COLO668 (cell line): ENCODE measurements around the gene JMJD4.
A peak's percentile ranks its signal among the peaks of the same experiment; 100 is the strongest.

Source experiments
- DNase-seq: peaks from one replicate; lab custom pipeline; 2025; ENCODE audit not compliant: unreplicated experiment; lab: John Stamatoyannopoulos, UW

JMJD4 gene

DNA sequence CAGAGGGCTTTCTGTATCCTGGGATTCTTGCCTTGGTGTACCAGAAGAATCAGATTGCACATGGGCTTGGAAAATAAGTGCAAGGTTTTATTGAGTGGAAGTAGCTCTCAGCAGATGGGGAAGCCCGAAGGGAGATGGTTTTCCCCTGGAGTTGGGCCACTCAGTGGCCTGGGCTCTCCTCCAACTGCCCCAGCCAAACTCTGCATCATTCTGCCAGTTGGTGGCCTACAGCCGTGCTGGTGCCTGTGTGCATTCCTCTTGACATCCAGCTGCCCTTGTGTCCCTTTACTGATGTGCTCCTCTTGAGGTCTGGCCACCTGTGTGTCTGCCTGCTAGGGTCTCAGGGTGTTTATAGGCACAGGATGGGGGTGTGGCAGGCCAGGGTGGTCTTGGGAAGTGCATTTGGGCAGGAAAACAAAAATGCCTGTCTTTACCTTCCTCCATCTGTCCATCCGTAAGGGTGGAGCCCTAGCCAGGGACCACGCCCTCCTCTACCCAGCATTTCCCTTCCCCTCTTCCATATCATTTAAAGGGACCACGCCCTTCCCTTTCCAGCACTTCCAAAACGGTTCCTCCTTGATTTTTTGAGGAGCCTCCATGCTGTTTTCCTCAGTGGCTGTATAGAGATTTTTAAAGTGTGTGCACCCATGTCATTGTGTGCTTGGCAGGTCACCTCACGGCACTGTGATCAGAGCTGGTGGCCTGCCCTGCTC, 19.1 kb upstream of the JMJD4 start:
- DNase-seq = no peak

DNA sequence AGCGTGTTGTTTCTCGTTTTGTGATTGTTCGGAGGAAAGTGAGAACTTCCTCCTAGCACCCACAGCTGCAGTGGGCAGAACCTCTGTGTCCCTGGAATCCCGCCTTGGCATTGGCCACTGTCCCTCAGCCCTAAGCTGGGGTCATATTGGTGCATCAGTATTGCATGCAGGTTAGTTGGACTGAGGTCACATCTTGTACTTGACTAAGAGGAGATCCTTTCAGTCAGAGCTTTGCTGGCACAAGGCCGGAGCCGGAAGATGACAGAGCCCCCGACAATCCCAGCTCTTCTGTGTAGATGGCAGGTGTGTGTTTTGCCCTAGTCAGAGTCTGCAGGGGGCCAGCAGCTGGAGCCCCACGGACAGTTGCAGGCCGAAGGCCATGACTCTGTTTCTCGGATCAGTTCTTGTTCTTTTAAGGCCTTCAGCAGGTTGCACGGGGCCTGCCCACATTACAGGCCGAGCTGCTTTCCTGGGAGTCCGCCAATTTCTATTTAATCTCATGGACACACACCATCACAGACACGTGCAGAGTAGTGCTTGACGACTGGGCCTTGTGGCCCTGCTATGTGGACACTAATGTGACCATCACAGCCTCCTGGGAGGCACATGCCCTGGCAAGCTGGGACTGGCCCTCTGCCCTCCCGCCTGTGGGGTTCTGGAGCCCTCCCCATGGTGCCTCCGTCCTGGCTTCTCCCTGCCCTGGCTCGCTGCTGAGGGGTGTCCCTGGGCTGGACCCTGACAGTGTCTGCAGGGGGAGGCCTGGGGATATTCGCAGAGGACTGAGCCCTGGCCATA, 15.0 kb upstream of the JMJD4 start:
- no peak for DNase-seq

DNA sequence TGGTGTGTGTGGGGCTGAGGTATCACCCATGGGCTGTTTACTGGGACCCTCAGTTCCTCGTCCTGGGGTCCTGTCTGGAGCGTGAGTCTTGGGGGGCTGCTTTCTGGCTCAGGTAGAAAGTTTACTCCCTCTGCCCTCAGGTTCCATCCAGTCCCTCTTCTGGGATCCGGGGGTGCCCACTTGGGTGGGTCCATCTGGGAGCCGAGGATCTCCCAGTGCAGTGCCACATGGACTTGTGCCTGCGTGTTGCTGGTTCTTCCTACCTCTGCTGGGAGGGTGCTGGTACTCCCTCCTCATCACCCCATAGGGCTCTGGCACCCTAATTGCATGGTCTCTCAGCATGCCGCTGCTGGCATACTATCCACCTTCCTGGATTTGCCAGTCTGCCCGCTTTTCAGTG, 14.1 kb upstream of the JMJD4 start:
- DNase-seq = no peak

DNA sequence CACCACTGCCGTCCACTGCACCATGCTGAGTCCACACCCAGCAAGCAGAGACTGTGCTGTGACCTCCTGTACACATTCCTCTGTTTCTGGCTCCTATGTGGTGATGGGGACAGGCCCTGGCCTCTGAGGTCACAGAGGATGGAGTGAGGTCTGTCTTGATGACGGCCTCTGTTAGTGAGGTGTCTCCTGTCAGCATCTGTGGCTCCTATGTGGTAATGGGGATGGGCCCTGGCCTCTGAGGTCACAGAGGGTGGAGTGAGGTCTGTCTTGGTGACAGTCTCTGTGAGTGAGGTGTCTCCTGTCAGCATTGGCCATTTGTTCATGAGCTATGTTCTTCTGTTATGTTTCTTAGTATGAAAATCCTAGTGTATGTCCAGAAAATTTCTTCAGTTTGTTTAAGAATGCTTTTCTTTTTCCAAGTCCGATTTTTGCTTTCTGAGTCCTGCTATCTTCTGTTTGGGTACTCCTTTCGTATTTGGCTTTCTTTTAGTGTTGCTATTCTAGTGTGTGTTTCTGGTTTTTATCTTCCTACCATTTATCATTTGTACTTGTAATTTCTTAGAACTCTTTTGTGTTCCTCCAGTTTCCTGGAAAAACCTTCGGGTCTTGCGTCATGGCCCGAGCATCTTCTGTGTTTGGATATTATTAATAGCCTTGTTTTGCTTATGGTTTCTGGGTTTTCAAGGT, 13.5 kb upstream of the JMJD4 start:
- DNase-seq = no peak

DNA sequence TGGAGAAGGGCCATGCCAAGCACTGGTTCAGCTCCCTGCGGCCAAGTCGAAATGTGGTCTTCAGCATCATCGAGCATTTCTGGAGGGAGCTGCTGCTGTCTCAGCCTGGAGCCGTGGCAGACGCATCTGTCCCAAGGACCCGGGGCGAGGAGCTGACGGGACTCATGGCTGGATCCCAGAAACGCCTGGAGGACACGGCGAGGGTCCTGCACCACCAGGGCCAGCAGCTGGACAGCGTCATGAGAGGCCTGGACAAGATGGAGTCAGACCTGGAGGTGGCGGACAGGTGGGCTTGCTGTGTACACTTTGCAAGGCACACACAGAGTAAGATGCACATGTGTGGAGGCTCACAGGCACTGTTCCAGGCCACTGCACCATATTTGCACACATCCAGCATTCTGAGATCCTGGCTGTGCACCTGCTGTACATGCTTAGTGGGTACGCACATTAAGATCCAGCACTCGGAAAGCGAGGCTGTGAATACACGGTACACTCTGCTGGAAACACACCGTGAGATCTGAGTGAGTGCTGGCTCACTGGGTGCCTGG, 12.9 kb upstream of the JMJD4 start:
- DNase-seq = no peak

DNA sequence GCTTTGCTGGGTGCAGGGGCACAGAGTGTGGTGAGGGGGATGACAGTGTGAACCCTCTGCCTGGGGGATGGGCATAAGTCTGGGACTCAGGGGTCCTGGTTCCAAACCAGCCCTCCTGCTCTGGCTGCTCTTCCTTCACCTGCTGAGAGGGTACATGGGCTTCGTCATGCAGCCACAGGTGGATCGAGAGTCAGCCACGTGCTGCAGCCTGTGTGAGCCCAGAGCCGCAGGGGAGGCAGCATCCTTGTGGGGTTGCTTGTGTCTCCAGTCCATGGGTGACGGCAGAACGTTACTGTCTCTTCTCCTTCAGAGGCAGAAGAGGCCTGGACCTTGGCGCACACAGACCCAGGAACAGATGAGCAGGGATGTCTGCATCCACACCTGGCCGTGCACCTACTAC, 12.3 kb upstream of the JMJD4 start:
- no peak for DNase-seq

DNA sequence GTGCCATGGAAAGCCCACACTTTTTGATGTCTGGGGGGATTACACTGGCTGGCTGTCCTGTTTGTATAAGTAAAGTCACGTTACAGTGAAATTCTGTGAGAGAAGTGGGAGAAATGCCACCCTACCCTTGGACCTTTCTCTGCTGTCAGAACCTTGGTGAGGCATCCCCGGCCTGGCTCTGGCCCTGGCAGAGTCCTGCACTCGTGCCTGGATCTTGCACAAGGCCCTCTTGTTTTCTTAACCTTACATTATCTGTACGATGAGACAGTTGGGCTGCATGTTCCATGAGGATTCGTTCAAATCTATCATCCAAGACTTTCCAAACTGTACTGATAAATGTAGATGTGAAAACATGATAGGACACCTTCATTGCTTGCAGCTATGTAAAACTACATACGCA, 11.6 kb upstream of the JMJD4 start:
- no peak for DNase-seq

DNA sequence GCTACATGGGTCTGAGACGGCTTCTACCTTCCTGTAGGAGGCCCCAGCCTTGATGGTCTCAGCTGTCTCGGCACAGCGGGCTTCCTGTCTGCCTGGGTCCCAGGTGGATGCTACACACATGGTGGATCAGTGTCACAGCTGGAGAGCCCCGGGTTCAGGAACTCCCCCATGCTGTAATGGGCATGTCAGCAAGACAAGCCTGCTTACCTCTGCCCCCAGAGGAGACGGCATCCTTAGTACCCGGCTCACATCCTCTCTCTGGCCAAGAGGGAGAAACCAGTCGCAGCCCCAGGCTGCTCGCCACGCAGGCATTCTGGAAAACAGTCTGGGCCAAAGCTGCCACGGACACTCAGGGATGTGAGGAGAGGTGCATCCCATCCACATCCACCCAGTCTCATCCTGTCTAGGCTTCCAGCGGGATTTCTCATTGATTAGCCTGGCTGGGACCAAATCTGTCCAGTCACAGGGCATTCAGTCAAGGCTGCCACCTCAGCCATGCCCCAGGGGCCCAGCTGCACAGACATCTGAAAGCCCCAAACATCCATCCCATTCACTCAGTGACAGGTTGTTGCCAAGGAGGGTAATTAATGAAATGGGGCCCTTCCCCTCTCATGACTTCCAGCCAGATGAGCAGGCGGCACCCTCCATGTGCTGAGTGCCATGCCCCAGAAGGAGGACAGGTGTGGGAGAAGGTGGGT, 10.6 kb upstream of the JMJD4 start:
- DNase-seq = no peak

DNA sequence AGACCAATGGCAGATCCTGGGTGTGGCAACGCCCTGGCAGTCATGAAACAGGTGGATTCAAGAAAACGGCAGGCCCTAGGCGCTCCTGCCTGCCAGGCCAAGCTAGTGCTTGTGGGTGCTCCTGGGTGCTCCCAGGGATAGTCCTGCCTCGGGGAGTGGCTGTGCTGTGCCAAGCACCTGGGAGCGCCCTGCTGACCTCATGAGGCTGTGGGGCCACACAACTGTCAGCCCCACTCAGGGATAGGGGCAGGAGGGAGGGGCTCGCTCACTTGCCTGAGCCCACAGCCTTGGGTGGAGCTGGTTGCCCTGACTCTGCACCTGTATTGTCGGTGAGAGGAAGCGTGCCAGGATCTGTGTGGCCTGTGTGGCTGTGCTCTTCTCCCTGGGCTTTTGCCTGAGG, 9.6 kb upstream of the JMJD4 start:
- DNase-seq = no peak

DNA sequence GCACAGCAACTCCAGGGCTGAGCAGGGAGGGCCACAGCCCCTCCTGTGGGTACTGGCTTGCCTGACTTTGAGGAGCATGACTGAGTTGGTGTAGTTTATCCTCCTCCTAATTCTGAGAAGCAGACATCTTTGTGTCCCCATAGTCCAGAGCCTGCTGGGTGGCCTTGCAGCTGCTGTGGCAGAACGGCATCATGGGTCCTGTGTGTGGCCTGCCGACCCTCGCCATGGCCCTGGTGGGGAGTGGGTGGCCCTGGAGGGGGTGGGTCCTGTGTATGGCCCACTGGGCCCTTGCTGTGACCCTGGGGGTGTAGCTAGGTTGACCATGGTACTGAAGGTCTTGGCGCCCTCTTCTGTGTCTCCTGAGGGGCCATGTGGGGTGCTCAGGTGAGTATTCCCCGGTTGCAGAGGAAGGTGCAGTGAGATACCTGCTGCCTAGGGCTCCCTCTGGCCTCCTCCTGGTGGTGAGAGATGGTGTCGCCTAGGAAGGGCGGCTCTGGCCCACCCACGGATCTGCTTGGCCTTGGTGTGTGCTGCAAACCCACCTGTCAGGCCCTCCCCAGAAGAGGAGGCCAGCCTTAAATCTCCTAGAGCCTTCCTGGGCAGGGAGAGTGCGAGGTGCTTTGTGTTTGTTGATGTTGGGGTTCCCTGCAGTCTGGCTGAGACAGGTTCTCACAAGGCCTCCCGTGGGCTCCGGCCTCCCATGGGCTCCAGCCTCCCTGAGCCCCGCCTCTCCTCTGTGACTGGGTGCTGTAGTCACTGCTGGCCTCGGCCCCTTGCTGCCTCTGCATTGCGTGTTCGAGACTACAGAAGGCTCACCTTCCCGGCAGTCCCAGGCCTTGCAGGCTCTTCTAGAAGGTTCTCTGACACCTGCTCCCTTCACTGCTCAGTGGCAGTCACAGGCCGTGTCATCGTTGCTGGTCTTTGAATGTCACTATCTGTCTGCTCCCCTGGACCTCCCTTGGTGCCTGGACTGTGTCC, 7.9 kb upstream of the JMJD4 start:
- DNase-seq = no peak

DNA sequence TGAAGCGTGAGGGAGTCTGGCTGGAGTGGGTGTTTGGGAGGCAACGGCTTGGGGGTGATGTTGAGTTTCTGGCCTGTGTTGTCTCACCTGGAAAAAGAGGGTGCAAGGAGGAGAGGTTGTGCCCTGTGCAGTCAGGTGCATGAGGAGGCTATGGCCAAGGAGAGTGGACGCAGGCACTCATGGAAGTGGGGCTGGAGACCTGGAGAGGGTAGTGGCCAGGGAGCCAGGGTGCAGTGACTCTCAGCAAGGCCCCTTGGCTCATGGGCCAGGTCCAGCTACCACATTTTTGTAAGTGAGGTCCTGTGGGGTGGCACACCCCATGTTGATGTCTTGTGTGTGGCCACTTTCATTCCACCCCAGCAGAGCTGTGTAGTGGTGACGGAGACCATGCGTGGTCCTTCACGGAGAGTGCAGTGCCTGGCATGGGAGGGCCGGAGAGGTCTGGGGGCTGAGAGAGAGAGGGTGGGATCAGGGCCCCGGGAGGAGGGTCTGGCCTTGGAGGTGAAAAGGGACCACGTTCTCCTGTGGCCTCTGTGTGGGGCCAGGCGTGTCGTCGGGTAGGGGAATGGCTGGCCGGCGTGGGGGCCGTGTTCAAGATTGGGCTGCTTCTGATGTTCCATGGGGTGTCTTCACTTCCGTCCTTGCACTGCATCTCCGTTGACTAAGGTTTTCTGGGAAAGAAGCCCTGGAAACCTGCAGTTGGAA, 6.2 kb upstream of the JMJD4 start:
- DNase-seq = no peak

DNA sequence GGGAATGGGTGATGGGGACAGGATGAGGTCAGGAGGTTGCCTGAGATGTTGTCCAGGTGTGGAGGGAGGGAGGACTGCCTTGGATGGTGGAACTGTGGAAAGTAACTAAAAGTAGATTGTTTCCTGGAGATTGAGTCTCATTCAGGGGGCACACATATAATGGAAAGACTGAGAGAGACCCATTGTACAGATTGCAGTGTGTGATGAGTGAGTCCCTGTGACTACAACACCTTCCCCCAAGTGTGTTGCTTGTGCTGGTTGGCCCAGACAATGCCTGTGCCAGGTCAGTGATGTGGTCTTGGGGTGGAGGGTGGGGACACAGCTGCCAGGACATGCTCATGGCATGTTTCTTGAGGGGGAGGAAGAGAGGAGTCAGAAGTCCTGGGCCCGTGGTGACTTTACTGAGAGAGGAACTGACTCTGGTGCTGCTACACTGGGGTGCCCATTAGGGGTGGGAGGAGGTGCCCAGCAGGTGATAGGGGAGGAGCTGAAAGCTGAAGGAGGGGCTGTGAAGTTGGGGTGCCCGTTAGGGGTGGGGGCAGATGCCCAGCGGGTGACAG, 5.4 kb upstream of the JMJD4 start:
- DNase-seq = no peak

DNA sequence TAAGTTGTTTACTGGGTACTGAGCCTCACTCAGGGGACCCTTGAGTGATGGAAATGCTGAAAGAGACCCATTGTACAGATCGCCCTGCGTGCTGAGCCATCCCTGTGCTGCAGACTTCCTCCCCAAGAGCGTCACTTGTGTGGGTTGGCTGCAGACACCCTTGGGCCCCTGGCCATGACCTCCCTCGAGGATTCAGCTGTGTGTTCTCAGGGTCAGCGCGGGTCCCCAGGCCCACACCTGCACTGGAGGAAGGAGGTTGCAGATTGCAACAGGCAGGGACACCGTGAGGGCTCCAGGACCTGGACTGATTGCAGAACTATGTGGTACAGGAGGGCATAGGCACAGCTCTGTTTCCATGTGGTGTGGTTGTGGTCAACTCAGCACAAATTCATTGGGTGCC, 4.5 kb upstream of the JMJD4 start:
- DNase-seq = no peak

DNA sequence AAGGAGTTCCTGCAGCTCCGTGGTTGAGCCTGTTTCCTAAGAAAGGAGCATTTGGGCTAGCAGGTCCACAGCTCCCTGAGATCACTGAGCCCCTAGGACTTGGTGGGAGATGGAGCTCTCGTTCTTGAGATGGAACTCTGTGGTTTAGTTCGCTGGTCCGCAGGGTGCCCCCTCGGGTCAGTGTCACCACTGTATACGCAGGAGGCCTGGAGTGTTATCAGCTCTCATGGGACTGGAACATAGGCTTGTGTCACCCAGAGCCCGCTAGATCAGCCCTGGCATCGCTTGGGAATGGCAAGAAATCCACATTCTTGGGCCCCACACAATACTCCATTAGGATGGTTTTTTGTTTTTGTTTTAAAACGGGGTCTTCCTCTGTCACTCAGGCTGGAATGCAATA, 3.7 kb upstream of the JMJD4 start:
- no peak for DNase-seq

DNA sequence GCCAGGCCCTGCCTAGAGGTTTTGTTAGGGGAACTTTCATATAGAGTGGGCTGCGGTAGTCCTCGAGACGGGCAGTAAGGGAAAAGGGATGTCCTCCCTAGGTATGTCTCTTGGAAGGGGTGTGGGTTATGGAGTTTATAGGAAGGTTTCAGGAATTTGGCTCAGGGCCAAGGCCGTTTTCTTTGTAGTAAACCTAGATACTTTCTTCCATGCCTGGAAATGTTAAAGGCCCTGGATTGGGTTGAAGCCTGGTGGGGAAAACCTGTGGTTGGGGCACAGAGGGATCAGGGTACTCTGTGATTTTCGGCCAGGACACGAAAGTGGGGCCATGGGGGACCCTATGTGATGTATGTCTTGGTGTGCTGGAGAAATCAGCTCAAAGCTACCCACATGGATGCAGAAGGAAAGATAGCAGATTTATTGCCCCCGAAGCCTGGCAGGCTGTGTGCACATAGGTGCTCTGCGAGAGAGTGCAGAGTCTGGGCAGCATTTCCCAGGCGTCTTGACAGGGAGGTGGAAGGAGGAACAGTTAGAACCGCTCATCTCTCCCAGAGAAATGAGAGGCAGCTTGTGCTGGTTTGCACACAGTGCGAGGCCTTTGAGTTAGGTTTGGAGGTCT, 1.8 kb upstream of the JMJD4 start:
- no peak for DNase-seq

DNA sequence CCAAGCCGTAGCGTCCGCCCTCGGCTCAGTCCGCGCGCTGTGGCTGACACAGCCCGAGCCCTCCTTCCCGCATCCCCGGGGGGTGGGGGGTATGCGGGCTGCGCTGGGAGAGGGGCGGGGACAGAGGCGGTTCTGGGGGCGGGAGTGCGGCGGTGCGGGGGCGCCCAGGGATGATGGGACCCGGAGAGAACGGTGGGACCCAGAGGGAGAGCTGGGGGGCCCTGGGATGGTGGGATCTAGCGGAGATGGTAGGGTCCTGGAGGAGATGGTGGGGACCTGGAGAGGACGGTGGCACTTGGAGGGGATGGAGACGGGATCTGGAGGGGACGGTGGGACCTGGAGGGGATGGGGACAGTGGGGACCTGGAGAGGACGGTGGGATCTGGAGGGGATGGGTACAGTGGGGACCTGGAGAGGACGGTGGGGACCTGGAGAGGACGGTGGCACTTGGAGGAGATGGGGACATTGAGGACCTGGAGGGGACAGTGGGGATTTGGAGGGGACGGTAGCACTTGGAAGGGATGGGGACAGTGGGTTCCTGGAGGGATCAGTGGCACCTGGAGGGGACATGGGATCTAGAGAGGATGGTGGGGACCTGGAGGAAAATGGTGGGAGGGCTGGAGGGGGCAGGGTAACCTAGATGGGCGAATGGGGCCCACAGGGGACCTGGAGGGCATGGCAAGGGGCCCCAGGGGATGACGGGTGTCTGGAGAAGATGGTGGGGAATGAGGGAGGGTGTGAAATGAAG, 610 bp upstream of the JMJD4 start:
- no peak for DNase-seq

DNA sequence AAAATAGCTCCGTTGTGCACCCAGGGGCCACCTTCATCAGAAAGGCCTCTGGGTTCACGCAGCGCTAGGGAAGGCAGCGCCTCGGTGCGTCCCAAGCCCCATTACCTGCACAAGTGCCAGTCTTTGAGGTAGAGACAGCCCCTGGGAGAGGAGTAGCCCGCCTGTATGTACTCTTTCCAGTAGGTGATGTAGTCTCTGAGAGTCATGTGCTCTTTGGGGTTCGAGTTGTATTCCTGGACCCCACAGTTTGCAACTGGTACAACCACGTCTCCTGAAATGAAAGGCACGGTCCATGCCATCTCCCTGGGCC, 601 bp downstream of the JMJD4 start:
- DNase-seq = peak; percentile 41
